ENCODE results near the gene KRCC1. TPM values are rescaled to one million over a fixed set of nuclear protein-coding genes. Genes with fewer than 3 reads are reported as not detected.
"Not testable (repeated sequence)": the region's sequence is repeated elsewhere in the genome, so short reads cannot be mapped to it uniquely, and the experiment has no call there.

The KRCC1 gene
- total RNA-seq, 2 experiments from 2014 or later, result 12.4 to 20.0 TPM

DNA sequence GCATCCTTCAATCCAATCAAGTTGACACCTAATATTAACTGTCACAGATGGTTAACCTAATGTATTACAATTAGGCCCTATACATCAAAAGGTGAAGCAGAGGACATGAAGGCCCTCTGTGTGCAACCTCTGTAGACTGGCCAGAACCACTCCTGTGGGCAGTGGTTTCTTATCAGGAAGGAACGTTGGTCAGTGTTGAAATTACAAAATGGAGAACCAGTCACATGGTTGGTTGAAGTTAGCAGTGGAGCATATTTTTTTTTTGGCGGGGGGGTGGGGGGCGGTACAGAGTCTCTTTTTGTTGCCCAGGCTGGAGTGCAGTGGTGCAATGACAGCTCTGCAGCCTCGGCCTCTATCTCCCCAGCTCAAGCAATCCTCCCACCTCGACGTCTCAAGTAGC, 59.0 kb downstream of the KRCC1 start:
- CTCF ChIA-PET, result no interaction called here
- H3K4me1 Mint-ChIP-seq, result peaks cover 1% of the 10 kb centered on the region
- DNase-seq (no peak), ATAC-seq (no peak)
- H3K27ac Mint-ChIP-seq, result no peak overlapping the region
- no peaks in the 10 kb centered on the region for H3K27me3 Mint-ChIP-seq
- H3K9me3 Mint-ChIP-seq (ENCODE audit: low read depth), result no peaks in the 10 kb centered on the region
- no peaks in the 10 kb centered on the region for H3K36me3 Mint-ChIP-seq
- no peak overlapping the region for H3K4me3 Mint-ChIP-seq

DNA sequence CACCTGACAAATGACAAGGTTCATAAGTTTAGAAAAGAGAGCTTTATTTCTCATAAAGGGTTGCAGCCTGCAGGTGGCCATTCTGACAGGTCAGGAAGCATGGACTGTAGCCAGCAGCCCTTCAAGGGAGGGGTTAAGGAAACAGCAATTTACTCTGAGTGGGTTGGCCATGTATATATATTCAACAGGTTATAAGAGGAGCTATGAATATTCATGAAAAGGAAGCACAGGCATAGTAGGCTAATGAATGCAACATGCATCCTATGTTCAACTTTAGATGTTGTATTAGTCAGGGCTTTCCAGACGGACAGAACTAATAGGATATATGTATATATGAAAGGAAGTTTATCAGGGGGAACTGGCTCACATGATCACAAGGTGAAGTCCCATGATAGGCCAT, 59.8 kb downstream of the KRCC1 start:
- Mint-ChIP-seq H3K4me1 (no peaks in the 10 kb centered on the region), H3K36me3 (no peaks in the 10 kb centered on the region), H3K4me3 (no peak overlapping the region), H3K27ac (no peak overlapping the region), H3K27me3 (no peaks in the 10 kb centered on the region), H3K9me3 (ENCODE audit: low read depth) (no peaks in the 10 kb centered on the region)
- CTCF ChIA-PET, result no interaction called here
- no peak for ATAC-seq
- no peak for DNase-seq

DNA sequence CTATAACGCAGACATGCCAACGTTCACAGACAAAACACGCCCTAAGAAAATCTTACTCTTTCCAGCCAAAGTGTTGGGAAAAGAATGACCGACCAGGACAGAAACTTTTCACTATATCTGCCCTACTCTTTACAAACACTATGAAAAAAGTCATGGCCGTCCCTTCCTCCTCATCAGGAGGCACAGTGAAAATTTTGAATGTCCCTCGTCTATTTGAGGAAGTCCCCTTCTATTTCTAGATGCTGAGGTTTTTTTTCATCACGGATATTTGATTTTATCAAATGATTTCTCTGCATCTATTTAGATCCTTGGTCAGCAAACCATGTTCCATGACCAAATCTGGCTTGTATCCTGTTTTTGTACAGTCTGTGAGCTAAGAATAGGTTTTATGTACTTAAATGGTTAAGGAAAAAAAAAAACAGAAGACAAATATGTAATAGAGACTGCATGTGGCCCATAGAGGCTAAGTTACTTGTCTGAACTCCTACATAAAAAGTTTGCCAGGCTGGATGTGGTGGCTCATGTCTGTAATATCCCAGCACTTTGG, 61.2 kb downstream of the KRCC1 start:
- H3K4me3 Mint-ChIP-seq; H3K27me3 Mint-ChIP-seq; H3K36me3 Mint-ChIP-seq; ATAC-seq; CTCF ChIA-PET; H3K9me3 Mint-ChIP-seq (ENCODE audit: low read depth); H3K4me1 Mint-ChIP-seq; DNase-seq; H3K27ac Mint-ChIP-seq: not testable (repeated sequence)

DNA sequence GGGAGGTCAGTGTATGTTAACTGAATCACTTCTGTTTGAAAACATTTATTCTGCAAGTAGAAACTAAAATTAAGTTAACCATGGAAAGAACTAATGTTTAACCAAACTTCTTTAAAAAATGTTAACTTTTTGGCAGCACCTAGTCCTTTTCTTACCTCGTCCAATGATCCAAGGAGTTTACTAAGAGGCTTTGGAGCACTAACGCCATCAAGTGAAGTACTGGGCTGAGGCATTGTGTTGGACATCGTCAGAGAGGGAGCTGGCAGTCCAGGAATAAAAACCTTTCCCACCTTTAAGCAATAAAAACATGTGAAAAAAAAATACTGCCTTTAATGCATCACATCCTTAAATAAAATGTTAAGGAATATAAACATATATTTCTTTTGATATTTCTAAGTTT, 63.0 kb downstream of the KRCC1 start:
- H3K27me3 Mint-ChIP-seq; ATAC-seq; H3K27ac Mint-ChIP-seq; H3K4me1 Mint-ChIP-seq; H3K9me3 Mint-ChIP-seq (ENCODE audit: low read depth); DNase-seq; H3K36me3 Mint-ChIP-seq; CTCF ChIA-PET; H3K4me3 Mint-ChIP-seq: not testable (repeated sequence)

DNA sequence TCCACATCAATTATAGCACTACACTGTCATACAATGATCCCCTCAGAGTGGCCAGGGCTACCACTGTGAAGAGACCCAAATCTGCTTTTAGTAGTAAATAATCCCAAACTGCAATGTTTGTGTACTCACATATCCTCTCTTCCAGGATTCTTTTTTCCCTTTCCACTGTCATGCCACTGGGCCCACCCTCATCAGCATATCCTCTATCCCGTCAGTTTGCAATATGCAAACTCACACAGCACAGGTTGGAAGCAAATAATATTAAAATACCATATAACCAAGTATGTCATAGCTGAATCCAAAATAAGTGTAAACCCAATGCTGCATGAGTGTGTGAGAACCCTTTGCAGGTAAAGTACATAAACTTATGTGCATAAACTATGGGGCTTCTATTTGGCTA, 68.1 kb downstream of the KRCC1 start:
- ATAC-seq, DNase-seq, H3K4me1 Mint-ChIP-seq: not testable (repeated sequence)

DNA sequence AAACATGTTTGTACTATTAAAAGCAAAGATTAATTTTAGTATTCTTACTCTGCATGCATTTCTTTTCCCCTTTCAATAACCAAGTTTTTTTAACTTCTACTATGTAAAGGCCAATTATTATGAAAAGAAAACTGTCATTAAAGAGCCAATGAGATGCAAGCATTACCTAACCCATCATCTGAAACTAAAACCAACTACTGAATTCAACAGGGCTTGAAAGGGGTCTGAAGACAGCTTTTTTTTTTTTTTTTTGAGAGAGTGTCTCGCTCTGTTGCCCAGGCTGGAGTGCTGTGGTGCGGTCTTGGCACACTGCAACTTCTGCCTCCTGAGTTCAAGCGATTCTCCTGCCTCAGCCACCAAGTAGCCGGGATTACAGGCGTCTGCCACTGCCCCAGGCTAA, 69.7 kb downstream of the KRCC1 start:
- H3K4me1 Mint-ChIP-seq, H3K27ac Mint-ChIP-seq, CTCF ChIA-PET: not testable (repeated sequence)

More for the DNA sequence above, 68.1 kb downstream of the KRCC1 start:
- H3K4me3 Mint-ChIP-seq; CTCF ChIA-PET; H3K27ac Mint-ChIP-seq; H3K36me3 Mint-ChIP-seq; H3K27me3 Mint-ChIP-seq; H3K9me3 Mint-ChIP-seq (ENCODE audit: low read depth): not testable (repeated sequence)

DNA sequence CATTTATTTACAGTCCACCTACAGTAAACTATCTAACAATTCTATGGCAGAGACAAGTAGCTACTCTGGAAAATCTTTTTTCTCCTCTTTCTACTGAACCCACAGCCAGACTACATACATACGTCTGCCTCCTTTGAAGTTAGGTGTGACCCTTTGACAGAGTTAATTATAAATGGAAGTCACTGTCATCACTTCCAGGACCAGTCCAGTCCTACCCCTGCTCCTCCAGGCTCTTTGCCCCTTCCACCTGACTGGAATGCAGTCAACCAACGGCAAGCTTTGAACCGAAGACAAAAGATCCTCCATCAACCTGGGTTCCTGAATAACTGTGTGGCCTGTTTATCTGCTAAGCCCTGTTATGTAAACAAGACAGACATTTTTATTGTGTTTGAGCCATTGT, 74.4 kb downstream of the KRCC1 start:
- DNase-seq; H3K4me3 Mint-ChIP-seq; H3K9me3 Mint-ChIP-seq (ENCODE audit: low read depth); CTCF ChIA-PET; ATAC-seq; H3K36me3 Mint-ChIP-seq; H3K4me1 Mint-ChIP-seq; H3K27ac Mint-ChIP-seq; H3K27me3 Mint-ChIP-seq: not testable (repeated sequence)

More for the DNA sequence above, 69.7 kb downstream of the KRCC1 start:
- H3K36me3 Mint-ChIP-seq; DNase-seq; H3K9me3 Mint-ChIP-seq (ENCODE audit: low read depth); ATAC-seq; H3K27me3 Mint-ChIP-seq; H3K4me3 Mint-ChIP-seq: not testable (repeated sequence)

Small RNA genes lying within 50 kb of the gene (microRNA-seq; reads per million reads assigned to microRNA genes)
- gene MIR4780, result not detected

Other genes with a start within 250 kb of the KRCC1 start
- gene RGPD2, start 230.0 kb downstream of the KRCC1 start, total RNA-seq, result 1 to 10 TPM; 1.9 to 2.3 TPM
- gene RNU2-63P, start 39.2 kb downstream of the KRCC1 start, total RNA-seq, result 10 to 100 TPM; 21.2 to 48.9 TPM
- gene SMYD1, start 12.0 kb upstream of the KRCC1 start, total RNA-seq, result not detected
- gene FABP1, start 72.3 kb upstream of the KRCC1 start, total RNA-seq, result not detected
- gene THNSL2, start 114.6 kb upstream of the KRCC1 start, total RNA-seq, result under 1 TPM; 0.53 to 0.77 TPM